ENCODE results near the gene ZNF445.
"Not testable (repeated sequence)": the region's sequence is repeated elsewhere in the genome, so short reads cannot be mapped to it uniquely, and the experiment has no call there.

The ZNF445 gene

GRCh38 chr3:44424758-44425157, 52.7 kb downstream of the ZNF445 start:
- Histone ChIP-seq H3K4me1 (ENCODE audit: control insufficient read depth in 5 of 5, insufficient read depth in 5 of 5, low read length in 5 of 5) (no peaks in the 10 kb centered on the region), H3K27me3 (ENCODE audit: control insufficient read depth in 5 of 5, insufficient read depth in 4 of 5, low read length in 5 of 5) (peaks cover 0 to 2% (median 0%) of the 10 kb centered on the region in 5 donors), H3K36me3 (ENCODE audit: control insufficient read depth in 5 of 5, insufficient read depth in 5 of 5, low read length in 5 of 5) (no peaks in the 10 kb centered on the region), H3K27ac (ENCODE audit: low read depth, low read length) (no peak overlapping the region), H3K9me3 (ENCODE audit: control insufficient read depth in 5 of 5, low read length in 5 of 5) (no peaks in the 10 kb centered on the region), H3K4me3 (ENCODE audit: low read depth in 1 of 5, low read length in 5 of 5) (no peak overlapping the region), H3K9ac (ENCODE audit: low read length in 5 of 5) (no peak overlapping the region)

DNA sequence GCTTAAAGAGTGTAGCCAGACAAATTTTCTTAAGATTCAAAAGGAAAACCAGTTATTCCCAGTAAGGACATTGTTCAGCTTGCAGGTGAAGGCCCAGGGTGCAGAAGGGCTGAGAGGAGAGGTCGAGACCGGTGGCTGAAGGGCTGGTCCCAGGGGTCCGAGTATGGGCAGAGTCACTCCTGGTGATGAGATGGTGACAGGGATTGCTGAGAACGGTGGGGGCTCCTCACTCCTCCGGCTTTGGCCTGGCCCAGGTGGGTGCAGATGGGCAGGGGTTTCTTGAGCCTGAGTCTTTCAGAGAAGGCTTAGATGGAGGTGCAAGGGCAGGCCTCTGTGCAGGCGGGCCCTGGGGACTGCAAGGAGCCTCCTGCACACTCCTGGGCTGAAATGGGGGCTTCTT, 56.2 kb downstream of the ZNF445 start:
- H3K36me3 ChIP-seq (ENCODE audit: control insufficient read depth in 5 of 5, insufficient read depth in 5 of 5, low read length in 5 of 5): no peaks in the 10 kb centered on the region
- H3K9ac ChIP-seq (ENCODE audit: low read length in 5 of 5): no peak overlapping the region
- H3K4me3 ChIP-seq (ENCODE audit: low read depth in 1 of 5, low read length in 5 of 5): no peak overlapping the region
- peaks cover 0 to 2% (median 0%) of the 10 kb centered on the region in 5 donors for H3K27me3 ChIP-seq (ENCODE audit: control insufficient read depth in 5 of 5, insufficient read depth in 4 of 5, low read length in 5 of 5)
- H3K9me3 ChIP-seq (ENCODE audit: control insufficient read depth in 5 of 5, low read length in 5 of 5): no peaks in the 10 kb centered on the region
- no peaks in the 10 kb centered on the region for H3K4me1 ChIP-seq (ENCODE audit: control insufficient read depth in 5 of 5, insufficient read depth in 5 of 5, low read length in 5 of 5)
- H3K27ac ChIP-seq (ENCODE audit: low read depth, low read length): no peak overlapping the region

DNA sequence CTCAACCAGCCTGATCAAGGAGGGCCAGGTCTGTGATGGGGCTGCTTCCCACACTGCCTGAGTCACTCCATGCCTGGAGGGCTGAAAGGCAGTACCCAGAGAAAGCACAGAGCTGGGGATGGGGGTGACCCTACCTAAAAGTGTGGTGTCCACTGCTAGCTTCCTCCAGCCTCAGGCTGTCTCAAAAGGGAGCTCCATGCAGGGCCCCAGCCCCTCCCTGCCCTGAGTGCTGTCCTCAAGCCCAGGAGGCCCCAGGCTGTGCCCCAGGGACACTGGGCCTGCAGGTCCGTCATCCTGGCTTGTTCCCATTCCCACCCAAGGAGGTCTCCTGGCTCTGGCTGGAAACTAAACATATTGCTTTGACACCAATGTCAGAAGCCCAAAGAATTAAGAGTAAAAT, 56.8 kb downstream of the ZNF445 start:
- H3K27ac ChIP-seq (ENCODE audit: low read depth, low read length): no peak overlapping the region
- no peaks in the 10 kb centered on the region for H3K36me3 ChIP-seq (ENCODE audit: control insufficient read depth in 5 of 5, insufficient read depth in 5 of 5, low read length in 5 of 5)
- H3K4me1 ChIP-seq (ENCODE audit: control insufficient read depth in 5 of 5, insufficient read depth in 5 of 5, low read length in 5 of 5): no peaks in the 10 kb centered on the region
- H3K4me3 ChIP-seq (ENCODE audit: low read depth in 1 of 5, low read length in 5 of 5): no peak overlapping the region
- H3K9me3 ChIP-seq (ENCODE audit: control insufficient read depth in 5 of 5, low read length in 5 of 5): no peaks in the 10 kb centered on the region
- H3K27me3 ChIP-seq (ENCODE audit: control insufficient read depth in 5 of 5, insufficient read depth in 4 of 5, low read length in 5 of 5): peaks cover 0 to 2% (median 0%) of the 10 kb centered on the region in 5 donors
- H3K9ac ChIP-seq (ENCODE audit: low read length in 5 of 5): no peak overlapping the region

DNA sequence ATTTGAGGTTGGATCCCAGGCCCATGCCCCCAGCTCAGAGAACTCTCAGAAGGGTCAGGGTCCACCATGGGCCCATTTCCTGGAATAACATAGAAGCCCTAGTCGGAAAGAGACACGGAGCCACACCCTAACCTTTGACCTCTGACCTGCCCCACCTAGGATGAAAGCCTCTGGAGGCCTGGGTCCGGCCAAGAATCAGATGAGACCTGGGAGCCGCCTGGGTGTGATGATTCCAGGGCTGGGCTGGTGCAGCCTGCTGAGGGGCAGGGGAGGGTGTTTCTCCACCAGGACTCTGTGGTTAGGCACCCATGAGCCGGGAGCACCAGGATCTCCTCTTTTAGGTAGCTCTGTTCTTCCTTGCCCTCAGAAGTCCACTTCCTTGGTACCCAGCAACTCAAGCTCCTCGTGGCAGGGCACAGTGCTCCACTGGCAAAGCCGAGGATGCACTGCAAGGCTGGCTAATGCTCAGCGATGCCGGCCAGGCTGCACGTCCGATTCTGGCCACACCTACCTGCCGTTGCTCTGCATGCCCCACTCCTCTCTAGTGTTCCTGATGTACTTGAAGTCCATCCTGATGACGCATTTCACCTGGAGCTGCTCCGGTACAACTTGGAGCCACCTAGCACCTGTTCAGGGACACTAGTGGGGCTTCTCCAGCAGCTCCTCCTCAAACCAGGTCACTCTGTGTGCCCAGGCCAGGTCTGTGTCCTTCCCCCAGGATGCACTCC, 57.4 kb downstream of the ZNF445 start:
- Histone ChIP-seq H3K36me3 (ENCODE audit: control insufficient read depth in 5 of 5, insufficient read depth in 5 of 5, low read length in 5 of 5) (no peaks in the 10 kb centered on the region), H3K9ac (ENCODE audit: low read length in 5 of 5) (no peak overlapping the region), H3K4me3 (ENCODE audit: low read depth in 1 of 5, low read length in 5 of 5) (no peak overlapping the region), H3K9me3 (ENCODE audit: control insufficient read depth in 5 of 5, low read length in 5 of 5) (no peaks in the 10 kb centered on the region), H3K27ac (ENCODE audit: low read depth, low read length) (no peak overlapping the region), H3K27me3 (ENCODE audit: control insufficient read depth in 5 of 5, insufficient read depth in 4 of 5, low read length in 5 of 5) (peaks cover 0 to 2% (median 0%) of the 10 kb centered on the region in 5 donors), H3K4me1 (ENCODE audit: control insufficient read depth in 5 of 5, insufficient read depth in 5 of 5, low read length in 5 of 5) (no peaks in the 10 kb centered on the region)

DNA sequence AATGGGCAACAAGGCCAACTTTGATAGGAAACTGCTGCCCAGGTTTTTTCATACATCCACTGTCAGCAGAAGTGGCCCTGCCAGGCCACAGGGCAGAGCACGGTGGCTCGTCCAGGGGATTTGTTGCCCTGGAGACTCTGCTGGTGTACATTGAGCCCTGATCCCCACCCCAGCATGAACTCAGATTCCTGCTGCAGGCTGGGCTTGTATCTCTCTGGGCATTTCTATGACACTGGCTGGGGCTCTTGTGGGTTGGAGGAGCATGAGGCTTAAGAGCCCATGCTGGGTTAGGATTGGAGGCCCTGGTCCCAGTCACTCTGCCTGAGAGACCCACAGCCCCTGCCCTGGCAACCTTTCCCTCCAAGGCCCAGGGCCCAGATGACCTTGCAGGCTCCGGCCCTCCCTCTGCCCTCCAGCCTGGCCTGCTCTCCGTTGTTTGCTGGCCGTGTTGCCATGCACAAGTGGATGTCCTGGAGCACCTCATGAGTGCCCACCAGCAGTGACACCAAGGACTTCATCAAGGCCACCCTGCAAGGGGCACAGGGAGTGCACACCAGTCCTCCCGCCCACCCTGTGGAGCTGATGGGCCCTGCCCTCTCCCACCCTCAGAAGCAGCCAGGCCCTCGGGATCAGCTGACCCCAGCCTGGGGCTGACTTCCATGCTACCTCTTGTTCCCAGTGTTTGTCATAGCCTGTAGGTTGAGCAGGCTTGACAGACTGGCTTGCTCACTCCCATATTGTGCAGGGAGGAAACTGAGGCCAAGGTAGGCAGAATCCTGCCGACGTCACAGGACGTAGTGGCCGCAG, 58.2 kb downstream of the ZNF445 start:
- no peak overlapping the region for H3K9ac ChIP-seq (ENCODE audit: low read length in 5 of 5)
- H3K4me3 ChIP-seq (ENCODE audit: low read depth in 1 of 5, low read length in 5 of 5): no peak overlapping the region
- no peaks in the 10 kb centered on the region for H3K4me1 ChIP-seq (ENCODE audit: control insufficient read depth in 5 of 5, insufficient read depth in 5 of 5, low read length in 5 of 5)
- H3K36me3 ChIP-seq (ENCODE audit: control insufficient read depth in 5 of 5, insufficient read depth in 5 of 5, low read length in 5 of 5): no peaks in the 10 kb centered on the region
- no peaks in the 10 kb centered on the region for H3K27me3 ChIP-seq (ENCODE audit: control insufficient read depth in 5 of 5, insufficient read depth in 4 of 5, low read length in 5 of 5)
- H3K9me3 ChIP-seq (ENCODE audit: control insufficient read depth in 5 of 5, low read length in 5 of 5): no peaks in the 10 kb centered on the region
- no peak overlapping the region for H3K27ac ChIP-seq (ENCODE audit: low read depth, low read length)

- no peaks in the 10 kb centered on the region for H3K27me3 ChIP-seq (ENCODE audit: control insufficient read depth in 5 of 5, insufficient read depth in 4 of 5, low read length in 5 of 5)
- H3K27ac ChIP-seq (ENCODE audit: low read depth, low read length): no peak overlapping the region
- H3K36me3 ChIP-seq (ENCODE audit: control insufficient read depth in 5 of 5, insufficient read depth in 5 of 5, low read length in 5 of 5): no peaks in the 10 kb centered on the region
- no peak overlapping the region for H3K4me3 ChIP-seq (ENCODE audit: low read depth in 1 of 5, low read length in 5 of 5)
- H3K4me1 ChIP-seq (ENCODE audit: control insufficient read depth in 5 of 5, insufficient read depth in 5 of 5, low read length in 5 of 5): no peaks in the 10 kb centered on the region
- H3K9ac ChIP-seq (ENCODE audit: low read length in 5 of 5): no peak overlapping the region
- H3K9me3 ChIP-seq (ENCODE audit: control insufficient read depth in 5 of 5, low read length in 5 of 5): no peaks in the 10 kb centered on the region
Observed at GRCh38 chr3:44418549-44418948, 58.9 kb downstream of the ZNF445 start.

GRCh38 chr3:44418118-44418517, 59.4 kb downstream of the ZNF445 start:
- not testable (repeated sequence) for H3K4me1 ChIP-seq (ENCODE audit: control insufficient read depth in 5 of 5, insufficient read depth in 5 of 5, low read length in 5 of 5); H3K4me3 ChIP-seq (ENCODE audit: low read depth in 1 of 5, low read length in 5 of 5); H3K27me3 ChIP-seq (ENCODE audit: control insufficient read depth in 5 of 5, insufficient read depth in 4 of 5, low read length in 5 of 5); H3K27ac ChIP-seq (ENCODE audit: low read depth, low read length); H3K9ac ChIP-seq (ENCODE audit: low read length in 5 of 5); H3K9me3 ChIP-seq (ENCODE audit: control insufficient read depth in 5 of 5, low read length in 5 of 5); H3K36me3 ChIP-seq (ENCODE audit: control insufficient read depth in 5 of 5, insufficient read depth in 5 of 5, low read length in 5 of 5)

GRCh38 chr3:44416031-44417030, 61.1 kb downstream of the ZNF445 start:
- Histone ChIP-seq H3K27ac (ENCODE audit: low read depth, low read length) (no peak overlapping the region), H3K36me3 (ENCODE audit: control insufficient read depth in 5 of 5, insufficient read depth in 5 of 5, low read length in 5 of 5) (no peaks in the 10 kb centered on the region)

GRCh38 chr3:44415421-44415820, 62.0 kb downstream of the ZNF445 start:
- H3K4me1 ChIP-seq (ENCODE audit: control insufficient read depth in 5 of 5, insufficient read depth in 5 of 5, low read length in 5 of 5): no peaks in the 10 kb centered on the region
- H3K27ac ChIP-seq (ENCODE audit: low read depth, low read length): no peak overlapping the region
- H3K9me3 ChIP-seq (ENCODE audit: control insufficient read depth in 5 of 5, low read length in 5 of 5): no peaks in the 10 kb centered on the region
- H3K9ac ChIP-seq (ENCODE audit: low read length in 5 of 5): no peak overlapping the region
- H3K4me3 ChIP-seq (ENCODE audit: low read depth in 1 of 5, low read length in 5 of 5): no peak overlapping the region
- no peaks in the 10 kb centered on the region for H3K27me3 ChIP-seq (ENCODE audit: control insufficient read depth in 5 of 5, insufficient read depth in 4 of 5, low read length in 5 of 5)
- no peaks in the 10 kb centered on the region for H3K36me3 ChIP-seq (ENCODE audit: control insufficient read depth in 5 of 5, insufficient read depth in 5 of 5, low read length in 5 of 5)

More at GRCh38 chr3:44416031-44417030, 61.1 kb downstream of the ZNF445 start:
- no peak overlapping the region for H3K9ac ChIP-seq (ENCODE audit: low read length in 5 of 5)
- no peak overlapping the region for H3K4me3 ChIP-seq (ENCODE audit: low read depth in 1 of 5, low read length in 5 of 5)
- no peaks in the 10 kb centered on the region for H3K4me1 ChIP-seq (ENCODE audit: control insufficient read depth in 5 of 5, insufficient read depth in 5 of 5, low read length in 5 of 5)
- no peaks in the 10 kb centered on the region for H3K27me3 ChIP-seq (ENCODE audit: control insufficient read depth in 5 of 5, insufficient read depth in 4 of 5, low read length in 5 of 5)
- H3K9me3 ChIP-seq (ENCODE audit: control insufficient read depth in 5 of 5, low read length in 5 of 5): no peaks in the 10 kb centered on the region

Data from subcutaneous abdominal adipose tissue (tissue), 5 donors.